ENCODE data around the gene ODAPH.
"Not testable (repeated sequence)": the region's sequence is repeated elsewhere in the genome, so short reads cannot be mapped to it uniquely, and the experiment has no call there.

Gene ODAPH

GRCh38 chr4:75555294-75556164, at the start of gene ODAPH:
Gene ODAPH, plus strand, starts transcription at chr4:75556066. Its CDS starts 17 bp downstream, at chr4:75556083.
- DNase-seq = no peak

- DNase-seq = not testable (repeated sequence)
These were observed 46.3 kb upstream of the ODAPH start for GRCh38 chr4:75509592-75509991.

- DNase-seq = no peak
These were observed 44.0 kb upstream of the ODAPH start for GRCh38 chr4:75511841-75512240.

- DNase-seq = no peak
These were observed 43.3 kb upstream of the ODAPH start for GRCh38 chr4:75512386-75513211.

GRCh38 chr4:75513526-75514130, 42.2 kb upstream of the ODAPH start:
- no peak for DNase-seq

GRCh38 chr4:75514131-75514948, 41.5 kb upstream of the ODAPH start, which contains the start of the genes RCHY1 and THAP6:
Gene RCHY1, minus strand, starts transcription at chr4:75514403. Its CDS starts 117 bp downstream, at chr4:75514286.
Gene THAP6, plus strand, starts transcription at chr4:75514473. Its CDS starts 980 bp downstream, at chr4:75515453.
- peak; percentile 88 for DNase-seq

GRCh38 chr4:75514949-75515612, 40.8 kb upstream of the ODAPH start:
- no peak for DNase-seq

- no peak for DNase-seq
These were observed 39.7 kb upstream of the ODAPH start for GRCh38 chr4:75516144-75516543.

- not testable (repeated sequence) for DNase-seq
These were observed 36.4 kb upstream of the ODAPH start for GRCh38 chr4:75519452-75519851.

GRCh38 chr4:75525086-75525485, 30.8 kb upstream of the ODAPH start:
- no peak for DNase-seq

GRCh38 chr4:75525910-75526309, 30.0 kb upstream of the ODAPH start:
- DNase-seq = no peak

GRCh38 chr4:75527482-75527881, 28.4 kb upstream of the ODAPH start:
- no peak for DNase-seq

- no peak for DNase-seq
These were observed 25.1 kb upstream of the ODAPH start for GRCh38 chr4:75530556-75531322.

- DNase-seq = not testable (repeated sequence)
These were observed 24.2 kb upstream of the ODAPH start for GRCh38 chr4:75531536-75532143.

GRCh38 chr4:75533339-75533887, 22.5 kb upstream of the ODAPH start:
- DNase-seq = not testable (repeated sequence)

- DNase-seq = not testable (repeated sequence)
These were observed 21.9 kb upstream of the ODAPH start for GRCh38 chr4:75533926-75534325.

GRCh38 chr4:75537308-75537707, 18.6 kb upstream of the ODAPH start:
- DNase-seq = not testable (repeated sequence)

GRCh38 chr4:75542824-75543223, 13.0 kb upstream of the ODAPH start:
- DNase-seq = no peak

- not testable (repeated sequence) for DNase-seq
These were observed 11.6 kb upstream of the ODAPH start for GRCh38 chr4:75544220-75544619.

- no peak for DNase-seq
These were observed 11.0 kb upstream of the ODAPH start for GRCh38 chr4:75544870-75545269.
